Occipital lobe (tissue), 2 donors: ENCODE measurements around the gene KAZALD1. TPM values are rescaled to one million over a fixed set of nuclear protein-coding genes. Genes with fewer than 3 reads are reported as not detected.
"Not testable (repeated sequence)": the region's sequence is repeated elsewhere in the genome, so short reads cannot be mapped to it uniquely, and the experiment has no call there.

Experiments
- DNase-seq: peaks from one replicate; lab custom pipeline; 2025; lab: John Stamatoyannopoulos, UW
- total RNA-seq: library from RNA; depleted of rRNA; stranded (reverse); fragments of >200 nt; gene quantifications from one replicate; pipeline ENCODE4 v1.2.3, GENCODE V29; 2014

KAZALD1 gene
- total RNA-seq, 1 donor from 2014 or later = 1.4 TPM

DNA sequence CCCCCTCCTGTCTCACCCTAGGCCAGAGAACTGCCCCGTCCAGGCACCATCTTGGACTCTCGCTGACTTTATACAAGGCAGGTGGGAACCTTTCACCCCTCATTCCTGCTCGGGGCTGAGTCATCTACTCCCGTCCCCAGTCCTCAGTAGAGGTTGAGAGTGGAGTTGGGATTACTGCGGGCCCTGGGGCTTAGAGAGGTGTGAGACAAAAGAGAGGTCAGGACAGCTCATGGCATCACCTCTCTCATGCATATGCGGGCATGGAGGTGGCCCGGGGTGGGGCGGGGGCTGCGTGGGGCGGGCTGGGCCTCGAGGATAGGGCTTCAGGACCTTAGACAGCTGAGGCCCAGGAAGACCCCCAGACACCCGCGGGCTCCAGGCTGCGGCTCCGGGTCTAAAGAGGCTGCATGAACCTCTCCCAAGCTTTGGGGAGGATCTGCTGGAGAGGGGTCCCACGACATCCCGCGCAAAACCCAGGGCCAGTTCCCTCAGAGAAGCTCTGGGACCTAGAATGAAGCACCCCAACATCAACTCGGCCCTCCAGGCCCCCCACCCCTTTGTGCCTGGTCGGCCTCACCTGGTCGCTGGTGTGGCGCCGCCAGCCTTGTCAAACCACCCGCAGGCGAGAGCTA is 31.2 kb upstream of the KAZALD1 start:
- no peak for DNase-seq

DNA sequence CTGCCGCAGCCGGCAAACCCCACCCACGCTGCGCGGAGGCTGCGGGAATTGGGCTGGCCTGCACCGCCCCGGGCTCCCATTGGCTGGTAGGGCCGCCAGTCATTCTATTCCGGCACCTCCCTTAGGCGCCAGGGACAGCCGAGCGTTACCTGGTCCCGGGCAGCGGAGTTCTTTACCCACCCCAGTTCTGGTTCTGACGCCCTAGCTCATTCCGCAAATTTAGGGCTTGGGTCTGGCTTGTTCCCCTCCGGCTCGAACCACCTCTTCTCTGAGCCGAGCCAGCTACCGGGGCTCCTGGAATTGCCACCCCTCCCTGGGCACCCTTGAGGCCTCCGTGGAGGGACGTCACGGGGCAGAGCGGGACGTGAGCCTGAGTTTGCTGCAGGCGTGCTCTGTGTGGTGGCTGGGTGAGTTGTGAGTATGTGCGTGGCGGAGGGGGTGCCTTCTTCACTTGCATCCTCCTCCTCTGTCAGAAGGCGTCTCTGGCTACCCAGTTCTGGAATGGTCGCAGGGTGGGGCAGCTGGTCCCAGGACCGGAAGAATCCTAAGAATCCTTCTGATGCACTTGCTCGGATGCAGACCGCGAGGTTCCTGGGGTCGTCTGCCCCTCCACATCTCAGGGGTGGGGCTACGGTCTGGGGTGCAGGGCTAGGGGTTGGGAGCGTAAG is 30.5 kb upstream of the KAZALD1 start, which contains the start of the genes PDZD7 and SFXN3:
Gene PDZD7 (minus strand): TSS at position 2 of the 668 bp plus-strand sequence. CDS start 910 bp downstream, outside the sequence.
Gene SFXN3 (plus strand): TSS at position 107 of the 668 bp plus-strand sequence. CDS start 3,461 bp downstream, outside the sequence.
- peak; percentile 93 for DNase-seq

DNA sequence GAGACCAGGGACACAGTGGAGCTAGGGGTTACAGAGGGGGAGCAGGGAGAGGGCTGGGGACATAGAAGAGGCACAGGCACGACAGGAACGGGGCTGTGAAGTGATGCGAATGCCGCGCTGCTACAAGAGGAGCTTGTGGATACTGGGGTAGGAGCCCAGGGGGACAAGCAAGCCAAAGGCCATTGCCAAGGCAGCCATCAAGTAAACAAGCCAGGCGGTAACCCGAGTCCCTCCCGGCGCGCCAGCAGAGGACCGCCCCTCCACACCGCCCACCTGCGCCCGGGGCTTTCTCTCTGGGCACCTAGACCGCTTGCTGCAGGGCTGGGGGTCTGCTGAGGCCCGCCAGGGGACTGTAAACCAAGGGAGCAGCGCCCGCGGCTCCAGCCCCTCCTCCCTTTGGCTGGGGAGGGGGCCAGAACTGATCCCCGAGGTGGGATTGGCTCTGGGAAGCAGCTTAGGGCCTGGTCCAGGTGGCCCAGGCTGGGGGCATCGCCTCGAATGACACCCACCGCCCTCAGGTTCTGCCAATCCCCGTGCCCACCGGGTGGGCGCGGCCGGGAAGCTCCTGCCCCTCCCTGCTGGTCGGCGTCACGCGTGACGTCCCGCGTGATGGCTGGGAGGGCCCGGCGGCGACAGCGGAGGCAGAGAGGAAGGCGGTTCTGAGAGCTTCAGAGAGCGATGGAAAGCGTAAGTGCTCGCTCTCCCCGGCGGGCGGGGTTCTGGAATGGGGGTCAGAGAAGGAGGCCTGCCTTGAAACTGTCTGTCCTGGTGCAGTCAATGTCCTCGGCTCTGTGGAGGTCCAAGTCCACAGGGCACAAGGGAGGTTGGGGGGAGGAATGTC is 29.8 kb upstream of the KAZALD1 start:
- DNase-seq = peak; percentile 79

DNA sequence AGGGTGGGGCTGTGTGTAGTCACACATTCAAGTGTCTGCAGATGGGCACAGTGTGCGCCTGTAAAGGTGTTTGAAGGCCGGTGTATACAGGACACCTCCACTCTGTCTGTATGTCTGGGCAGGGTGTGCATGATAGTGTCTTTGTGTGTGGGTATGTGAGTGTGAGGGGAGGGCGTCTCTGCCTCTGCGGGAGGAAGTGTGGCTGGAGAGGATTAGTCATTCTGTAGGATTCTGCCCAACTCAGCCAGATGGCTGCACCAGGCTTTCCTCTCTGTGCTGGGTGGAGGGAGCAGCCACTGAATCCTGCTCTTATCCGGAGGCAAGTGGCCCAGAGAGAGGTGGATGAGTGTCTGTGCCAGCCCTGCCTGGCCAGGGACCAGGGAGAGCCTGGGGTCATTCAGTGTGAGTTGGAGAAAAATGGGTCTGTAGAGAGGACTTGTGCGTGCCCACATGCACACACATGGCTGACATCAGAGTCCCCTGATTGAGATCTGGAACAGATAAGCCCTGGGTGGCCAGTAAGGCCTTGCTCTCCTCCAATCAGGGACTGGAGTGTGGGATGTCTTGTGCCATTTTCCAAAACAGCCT is 29.1 kb upstream of the KAZALD1 start:
- peak; percentile 76 for DNase-seq

DNA sequence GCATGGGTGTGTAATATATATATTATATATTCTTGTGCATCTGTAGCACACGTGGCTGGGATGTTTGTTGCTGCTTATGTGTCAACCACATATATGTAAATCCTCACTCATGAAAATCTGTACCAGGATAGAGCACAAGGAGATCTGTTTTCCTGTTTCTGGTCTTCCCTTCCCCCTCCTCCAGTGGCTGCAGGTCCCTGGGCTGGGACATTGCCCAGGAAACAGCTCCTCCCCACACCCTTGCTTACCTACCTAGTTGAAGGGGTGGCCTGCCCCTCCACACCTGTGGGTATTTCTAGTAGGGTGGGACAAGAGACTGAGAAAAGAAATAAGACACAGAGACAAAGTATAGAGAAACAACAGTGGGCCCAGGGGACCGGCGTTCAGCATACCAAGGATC is 28.5 kb upstream of the KAZALD1 start:
- no peak for DNase-seq

DNA sequence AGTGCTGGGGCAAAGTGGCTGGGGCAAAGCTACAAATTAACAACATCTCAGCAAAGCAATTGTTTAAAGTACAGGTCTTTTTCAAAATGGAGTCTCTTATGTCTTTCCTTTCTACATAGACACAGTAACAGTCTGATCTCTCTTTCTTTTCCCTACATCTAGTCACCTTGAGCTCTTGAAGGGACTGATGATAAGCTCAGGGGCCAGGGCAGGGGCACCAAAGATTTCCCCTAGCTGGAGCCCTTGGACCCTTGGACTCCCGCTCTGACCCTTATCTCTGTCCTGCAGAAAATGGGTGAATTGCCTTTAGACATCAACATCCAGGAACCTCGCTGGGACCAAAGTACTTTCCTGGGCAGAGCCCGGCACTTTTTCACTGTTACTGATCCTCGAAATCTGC is 27.4 kb upstream of the KAZALD1 start:
- DNase-seq = not testable (repeated sequence)

DNA sequence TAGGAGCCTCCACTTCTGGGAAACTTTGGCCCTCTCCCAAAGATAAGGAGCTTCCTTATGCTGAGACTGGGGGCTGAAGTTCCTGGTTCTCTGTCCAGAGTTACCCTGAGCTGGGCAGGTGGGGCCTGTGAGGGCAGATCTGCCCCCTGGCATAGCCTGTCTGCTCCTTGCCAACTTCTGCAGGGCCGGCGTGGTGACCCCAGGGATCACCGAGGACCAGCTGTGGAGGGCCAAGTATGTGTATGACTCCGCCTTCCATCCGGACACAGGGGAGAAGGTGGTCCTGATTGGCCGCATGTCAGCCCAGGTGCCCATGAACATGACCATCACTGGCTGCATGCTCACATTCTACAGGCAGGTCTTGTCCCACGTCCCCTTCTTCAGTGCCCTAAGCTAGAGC is 26.5 kb upstream of the KAZALD1 start:
- no peak for DNase-seq

DNA sequence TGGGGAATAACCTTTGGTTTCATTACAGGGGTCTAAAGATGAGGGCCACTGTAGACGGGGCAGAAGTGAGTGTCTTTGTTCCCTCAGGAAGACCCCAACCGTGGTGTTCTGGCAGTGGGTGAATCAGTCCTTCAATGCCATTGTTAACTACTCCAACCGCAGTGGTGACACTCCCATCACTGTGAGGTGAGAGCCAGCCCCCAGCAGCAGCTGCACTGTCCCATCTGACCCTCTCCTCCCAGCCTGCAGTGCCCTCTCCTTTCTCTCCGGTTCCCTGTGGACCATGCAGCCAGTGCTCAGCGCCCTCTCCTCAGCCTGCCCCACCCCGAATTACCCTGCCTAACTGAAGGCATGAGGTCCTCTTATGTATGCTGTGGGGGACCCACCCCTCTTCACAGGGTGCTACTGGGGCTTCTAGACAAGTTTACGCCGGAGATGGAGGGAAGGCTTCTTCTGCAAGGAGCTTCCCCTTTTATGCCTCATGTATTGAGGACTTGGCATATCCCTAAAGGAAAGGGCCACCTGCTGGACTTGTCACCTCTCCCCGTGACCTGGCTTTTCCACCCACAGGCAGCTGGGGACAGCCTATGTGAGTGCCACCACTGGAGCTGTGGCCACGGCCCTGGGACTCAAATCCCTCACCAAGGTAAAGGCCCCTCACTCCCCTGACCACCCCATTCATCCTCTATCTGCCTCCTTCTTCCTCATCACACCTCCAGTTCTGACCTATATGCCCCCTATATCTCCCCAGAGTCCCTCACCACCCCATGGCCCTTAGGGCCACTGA is 25.7 kb upstream of the KAZALD1 start:
- no peak for DNase-seq

DNA sequence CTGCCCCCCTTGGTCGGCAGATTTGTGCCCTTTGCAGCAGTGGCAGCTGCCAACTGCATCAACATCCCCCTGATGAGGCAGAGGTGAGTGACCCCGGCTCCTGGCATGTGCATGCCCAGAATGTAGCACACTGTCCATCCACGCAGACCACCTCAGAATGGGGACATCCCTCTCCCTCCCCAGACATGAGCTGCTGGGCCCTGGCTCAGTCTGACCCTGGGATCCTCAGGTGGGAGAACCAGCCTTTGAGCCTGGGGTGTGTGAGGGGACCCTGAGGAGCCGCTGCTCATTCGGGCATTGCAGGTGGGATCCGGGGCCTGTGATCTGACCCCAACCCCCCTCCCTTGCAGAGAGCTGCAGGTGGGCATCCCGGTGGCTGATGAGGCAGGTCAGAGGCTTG is 25.1 kb upstream of the KAZALD1 start:
- no peak for DNase-seq

DNA sequence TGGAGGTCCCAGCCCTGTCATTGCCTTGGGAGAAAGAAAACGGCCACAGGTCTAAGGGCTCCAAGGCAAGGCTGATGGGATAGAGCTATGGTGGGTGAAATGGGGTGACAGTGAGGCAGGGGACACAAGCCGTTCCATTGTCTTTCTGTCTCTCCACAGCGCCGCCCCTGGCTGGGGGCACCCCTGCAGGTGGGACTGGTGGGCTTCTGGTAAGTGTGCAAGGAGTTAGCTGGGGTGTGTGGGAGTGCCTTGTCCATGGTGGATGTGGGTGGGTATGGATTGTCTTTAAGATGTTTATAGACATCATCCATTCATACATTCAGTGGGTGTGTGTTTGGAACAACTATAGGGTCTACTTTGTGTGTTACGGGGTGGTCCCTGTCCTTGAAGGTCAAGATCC is 23.3 kb upstream of the KAZALD1 start:
- DNase-seq = no peak

DNA sequence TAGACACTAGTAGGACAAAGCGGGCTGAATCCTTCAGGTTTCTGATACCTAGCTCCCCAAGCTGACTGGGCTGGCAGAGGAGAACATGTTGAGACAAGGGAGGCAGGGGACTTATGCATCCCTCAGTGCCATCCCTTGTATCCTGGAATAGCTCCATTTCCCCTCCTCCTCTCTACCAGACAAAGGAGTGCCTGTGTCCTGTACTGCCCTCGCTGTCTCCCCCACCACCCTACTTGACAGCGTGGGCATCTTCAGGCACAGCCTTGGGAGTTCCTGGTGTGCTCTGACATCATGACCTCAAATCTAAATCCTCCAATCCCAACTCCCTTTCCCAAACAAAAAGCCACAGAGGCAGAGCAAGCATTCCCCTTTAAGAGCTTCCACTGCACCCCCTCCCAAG is 21.7 kb upstream of the KAZALD1 start:
- no peak for DNase-seq

DNA sequence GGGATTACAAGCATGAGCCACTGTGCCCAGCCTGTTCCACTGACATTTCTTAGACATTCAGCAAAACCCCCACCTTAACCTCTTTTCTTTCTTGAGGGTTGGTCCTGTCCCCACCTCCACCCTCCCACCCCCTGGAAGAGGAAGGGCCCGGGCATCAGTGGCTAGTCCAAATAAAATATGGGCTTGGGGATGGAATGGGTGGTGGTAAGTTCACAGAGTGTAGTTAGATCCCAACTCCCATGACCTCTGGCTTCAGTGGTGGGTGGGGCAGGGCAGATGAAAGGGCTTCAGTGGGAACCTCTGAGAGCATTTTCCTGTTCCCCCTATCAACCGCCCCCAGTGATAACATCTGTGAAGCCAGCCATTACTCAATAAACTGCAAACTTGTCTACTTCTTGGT is 20.9 kb upstream of the KAZALD1 start:
- no peak for DNase-seq

DNA sequence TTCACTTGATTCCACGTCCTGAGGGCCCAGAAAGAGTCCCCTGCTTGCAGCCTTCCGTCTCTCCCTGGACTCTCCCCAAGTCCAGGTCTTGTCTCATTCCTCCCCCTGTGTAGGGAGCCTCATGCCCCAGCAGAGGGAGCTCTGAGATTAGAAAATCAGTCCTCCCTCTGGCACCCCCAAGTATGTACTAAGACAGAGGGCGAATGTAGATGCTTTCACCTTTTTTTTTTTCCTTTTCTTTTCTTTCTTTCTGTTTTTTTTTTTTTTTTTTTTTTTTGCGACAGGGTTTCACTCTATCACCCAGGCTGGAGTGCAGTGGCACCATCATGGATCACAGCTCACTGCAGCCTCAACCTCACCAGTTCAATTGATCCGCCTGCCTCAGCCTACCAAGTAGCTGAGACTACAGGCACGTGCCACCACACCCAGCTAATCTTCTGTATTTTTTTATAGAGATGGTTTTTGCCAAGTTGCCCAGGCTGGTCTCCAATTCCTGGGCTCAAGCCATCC is 20.5 kb upstream of the KAZALD1 start:
- peak; percentile 53 for DNase-seq

DNA sequence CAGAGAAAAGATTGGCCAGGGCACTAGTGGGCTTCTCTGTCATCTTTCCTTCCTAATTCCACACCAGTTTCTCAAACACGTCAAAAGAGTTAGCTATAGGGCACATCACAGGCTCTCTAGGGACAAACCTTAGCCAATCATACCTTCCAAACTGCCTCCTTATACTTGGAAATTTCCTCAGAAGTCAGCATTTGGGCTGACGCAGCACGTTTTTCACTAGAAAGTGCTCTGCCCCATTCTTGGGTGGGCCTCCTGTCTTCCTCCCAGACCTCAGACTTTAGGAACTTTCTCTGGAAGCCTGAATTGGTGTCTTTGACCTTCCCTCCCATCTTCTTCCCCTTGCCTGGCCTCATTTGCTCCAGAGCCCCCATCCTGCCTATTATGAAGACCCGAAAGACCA is 19.7 kb upstream of the KAZALD1 start:
- DNase-seq = no peak

DNA sequence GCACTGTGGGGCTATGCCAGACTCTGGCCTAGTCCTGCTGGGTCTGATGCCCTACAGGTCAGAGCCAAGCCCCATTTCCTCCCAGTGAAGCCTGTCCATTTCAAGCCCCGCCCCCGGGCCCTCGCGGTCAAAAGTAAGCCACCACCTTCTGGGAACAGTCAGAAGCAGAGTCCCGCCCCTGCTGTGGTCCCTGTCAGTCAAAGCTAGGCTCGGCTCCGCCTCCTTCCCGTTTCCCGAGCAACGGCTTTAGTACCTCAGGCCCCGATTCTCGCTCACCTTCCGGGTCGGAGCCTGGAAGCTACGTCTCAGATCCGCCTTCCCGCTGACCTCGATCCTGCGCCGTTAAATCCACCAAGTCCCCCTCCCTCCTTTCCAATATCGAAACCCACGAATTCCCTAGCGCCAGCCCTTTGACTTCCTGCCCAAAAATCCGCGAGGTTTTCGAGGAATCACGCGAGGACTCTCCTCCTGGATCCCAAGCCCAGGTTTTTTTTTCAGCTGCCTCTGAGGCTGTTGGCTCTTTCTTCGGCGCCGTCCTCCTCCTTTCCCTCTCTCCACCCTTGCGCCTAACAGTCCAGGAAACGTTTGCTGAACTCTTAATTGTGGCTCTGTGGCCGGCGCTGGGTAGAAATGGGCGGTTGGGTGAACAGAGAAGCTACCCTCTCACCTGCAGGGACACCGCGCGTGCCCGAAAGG is 19.0 kb upstream of the KAZALD1 start:
- DNase-seq = peak; percentile 83

DNA sequence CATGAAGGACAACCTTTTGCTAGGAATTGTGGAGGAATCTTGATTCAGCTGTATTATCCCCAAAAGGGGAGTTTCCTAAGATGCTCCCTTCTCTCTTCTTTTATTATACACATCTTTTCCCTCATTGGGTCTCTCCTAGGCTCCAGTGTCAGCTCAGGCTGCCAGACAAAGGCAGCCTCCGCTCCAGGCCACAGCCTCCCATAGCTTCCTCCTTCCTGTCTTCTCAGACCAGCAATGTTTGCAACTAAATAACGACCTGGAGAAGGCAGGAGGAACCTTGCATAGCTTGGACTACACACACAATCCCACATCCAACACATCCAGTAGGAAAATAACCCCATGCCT is 18.5 kb upstream of the KAZALD1 start:
- DNase-seq = no peak

DNA sequence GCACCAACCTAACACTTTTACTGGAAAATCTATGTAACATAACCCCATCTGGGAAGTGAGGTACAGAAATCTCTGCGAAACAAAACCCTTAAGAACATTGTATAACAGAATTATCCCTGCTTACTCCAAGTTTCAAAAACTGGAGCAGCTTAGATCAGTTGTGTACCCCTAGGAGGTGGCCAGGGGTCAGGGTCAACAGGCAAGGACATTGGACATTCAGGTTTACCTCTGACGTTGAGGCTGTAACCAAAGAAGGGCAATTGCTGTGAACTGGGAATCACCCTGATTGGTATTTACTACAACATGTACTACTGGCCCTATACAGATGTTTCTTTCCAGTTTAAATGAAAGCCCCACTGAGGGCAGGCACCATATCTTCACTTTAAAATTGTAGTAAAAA is 17.7 kb upstream of the KAZALD1 start:
- no peak for DNase-seq

DNA sequence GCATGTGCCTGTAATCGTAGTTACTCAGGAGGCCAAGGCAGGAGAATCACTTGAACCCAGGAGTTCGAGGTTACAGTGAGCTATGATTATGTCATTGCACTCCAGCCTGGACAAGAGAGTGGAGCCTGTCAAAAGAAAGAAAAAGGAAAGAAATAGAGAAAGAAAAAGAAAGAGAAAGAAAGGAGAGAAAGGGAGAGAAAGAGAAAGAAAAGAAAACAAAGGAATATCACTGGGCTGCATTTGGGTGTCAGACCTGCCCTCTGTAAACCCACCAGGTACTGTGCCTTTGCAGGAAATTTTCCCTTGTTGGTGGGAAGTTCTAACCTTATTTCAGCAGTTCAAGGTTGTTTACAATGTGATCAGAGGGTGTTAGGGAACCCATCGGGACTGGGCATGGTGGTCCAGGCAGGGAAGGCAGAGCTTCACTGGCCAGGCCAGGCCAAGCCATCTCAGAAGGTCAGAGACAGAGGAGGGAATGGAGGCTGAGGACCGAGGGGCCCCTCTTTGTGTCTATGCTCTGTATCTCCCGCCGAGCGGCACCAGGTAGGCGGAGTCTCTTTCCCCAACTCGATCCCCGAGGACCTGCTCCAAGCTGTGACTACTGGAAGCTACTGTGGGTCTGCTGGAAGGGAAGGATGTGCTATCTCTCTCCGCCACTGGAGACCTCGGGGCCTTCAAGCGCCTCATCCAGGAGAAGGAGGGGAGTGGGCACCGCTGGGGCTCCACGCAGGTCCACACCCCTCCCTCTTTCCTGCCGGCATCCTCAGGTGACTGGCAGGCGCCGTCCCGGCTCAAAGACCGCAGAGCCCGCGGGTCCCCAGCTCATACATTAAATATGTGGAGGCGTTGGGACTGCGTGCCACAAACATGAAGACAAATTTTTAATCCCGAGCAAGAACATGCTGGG is 15.2 kb upstream of the KAZALD1 start:
- no peak for DNase-seq

DNA sequence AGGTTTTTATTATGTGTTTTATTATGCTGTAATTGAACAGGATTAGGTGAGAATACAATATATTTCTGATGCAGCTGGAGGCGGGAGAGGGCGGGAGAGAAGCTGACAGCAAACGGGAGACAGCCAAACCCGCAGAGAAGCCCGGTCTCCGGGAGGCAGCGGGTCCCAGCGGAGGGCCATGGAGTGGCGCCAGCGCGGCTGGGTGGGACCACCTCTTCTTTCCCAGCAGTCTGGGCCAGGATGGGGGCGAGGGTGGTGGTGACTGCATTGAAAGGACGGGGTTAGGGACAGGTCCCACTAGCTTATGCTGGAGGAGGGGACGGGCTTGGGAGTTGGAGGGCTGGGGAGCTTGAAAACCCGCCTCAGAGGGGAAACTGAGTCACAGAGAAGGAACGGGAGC is 14.5 kb upstream of the KAZALD1 start:
- DNase-seq = no peak
